GM18868 (cell line): ENCODE data around the gene ZMIZ1.
A peak's percentile ranks its signal among the peaks of the same experiment; 100 is the strongest.

Source experiments
- ATAC-seq: cut with Tn5 transposase; IDR thresholded peaks from one replicate; pipeline ENCODE4 v1.9.1; 2021; ENCODE audit warnings: mild to moderate bottlenecking, moderate library complexity; ENCODE audit not compliant: unreplicated experiment

Gene ZMIZ1

DNA sequence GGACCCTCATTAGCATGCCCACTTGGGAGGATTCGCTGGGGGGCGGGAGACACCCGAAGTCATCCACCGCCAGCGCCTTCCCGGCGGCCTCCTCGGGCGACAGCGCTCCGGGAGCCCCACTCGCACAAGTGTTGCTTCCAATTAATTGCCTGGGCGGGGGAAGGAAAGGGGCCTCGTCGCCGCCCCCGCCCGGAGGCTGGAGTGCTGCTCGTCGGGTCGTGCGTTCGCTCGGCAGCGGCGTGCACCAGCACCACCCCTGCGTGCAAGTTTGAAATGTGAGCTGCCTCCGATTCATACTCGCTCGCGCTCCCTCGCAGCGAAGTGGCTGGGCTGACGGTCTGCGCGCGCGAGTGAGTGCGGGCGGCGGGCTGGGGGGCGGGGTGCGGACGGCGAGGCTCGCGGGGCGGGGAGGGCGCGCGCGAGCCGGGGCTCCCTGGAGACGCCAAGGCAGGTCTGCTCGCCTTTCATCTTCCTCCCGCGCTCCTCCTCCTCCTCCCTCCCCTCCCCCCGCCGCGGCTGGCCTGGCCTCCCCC, 173.9 kb downstream of the ZMIZ1 start:
- ATAC-seq = peak; percentile 24

DNA sequence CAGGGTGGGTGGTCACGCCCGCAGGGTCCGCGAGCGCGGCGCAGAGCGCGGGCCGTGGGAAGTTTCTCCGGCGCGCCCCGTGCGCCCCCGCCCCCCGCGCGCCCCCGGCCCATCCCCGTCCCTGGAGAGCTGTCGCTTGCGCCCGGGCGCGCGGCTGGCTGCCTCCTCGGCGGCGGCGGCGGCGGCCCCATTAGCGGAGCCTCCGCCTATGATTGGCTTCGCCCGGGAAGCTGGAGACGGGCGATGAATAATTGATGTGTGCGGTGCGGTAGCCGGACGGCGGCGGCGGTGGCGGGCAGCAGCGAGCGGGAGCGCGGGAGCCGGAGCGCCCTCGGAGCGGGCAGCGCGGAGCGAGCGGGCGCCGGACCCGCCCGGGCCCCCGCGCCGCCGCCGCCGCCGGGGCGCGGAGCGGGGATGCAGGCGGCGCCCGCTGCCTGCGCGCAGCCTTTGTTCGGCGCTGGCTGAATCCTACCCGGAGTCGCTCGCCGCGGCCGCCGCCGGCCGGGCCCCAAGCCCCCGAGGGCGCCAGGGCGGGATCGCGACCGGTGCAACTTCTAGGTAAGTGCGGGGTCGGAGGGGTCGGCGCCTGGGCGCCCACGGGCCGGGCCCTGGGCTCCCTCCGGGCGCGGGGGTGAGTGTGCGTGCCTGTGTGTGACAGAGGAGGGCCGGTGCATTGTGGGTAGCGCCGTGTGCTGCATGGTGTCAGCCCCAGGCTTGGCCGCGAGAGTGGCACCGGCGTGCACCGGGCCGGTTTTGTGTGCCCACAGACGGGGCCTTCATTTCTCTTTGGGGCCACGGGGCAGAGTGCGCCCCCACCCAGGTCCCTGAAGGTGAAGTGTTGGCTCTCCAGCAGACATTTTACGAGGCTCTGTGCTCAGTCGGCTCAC, 174.7 kb downstream of the ZMIZ1 start:
- peak; percentile 49 for ATAC-seq

DNA sequence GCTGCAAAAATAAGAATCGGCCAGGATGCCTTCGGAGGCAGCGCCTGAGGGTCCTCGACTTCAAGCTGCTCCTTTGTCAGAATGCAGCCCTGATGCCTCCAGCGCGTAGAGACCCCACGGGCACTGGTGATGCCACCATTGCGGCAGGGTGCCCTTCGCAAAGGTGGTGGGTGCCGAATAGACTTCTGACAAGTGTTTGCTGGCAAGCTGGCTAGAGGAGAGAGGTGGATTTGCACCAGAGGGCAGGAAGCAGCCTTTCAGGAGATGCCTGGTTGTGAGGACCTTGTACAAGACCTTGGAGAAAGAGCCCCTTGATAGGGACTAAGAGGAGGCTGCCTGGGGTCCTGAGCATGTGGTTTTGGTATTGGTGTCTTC, 175.3 kb downstream of the ZMIZ1 start:
- no peak for ATAC-seq

DNA sequence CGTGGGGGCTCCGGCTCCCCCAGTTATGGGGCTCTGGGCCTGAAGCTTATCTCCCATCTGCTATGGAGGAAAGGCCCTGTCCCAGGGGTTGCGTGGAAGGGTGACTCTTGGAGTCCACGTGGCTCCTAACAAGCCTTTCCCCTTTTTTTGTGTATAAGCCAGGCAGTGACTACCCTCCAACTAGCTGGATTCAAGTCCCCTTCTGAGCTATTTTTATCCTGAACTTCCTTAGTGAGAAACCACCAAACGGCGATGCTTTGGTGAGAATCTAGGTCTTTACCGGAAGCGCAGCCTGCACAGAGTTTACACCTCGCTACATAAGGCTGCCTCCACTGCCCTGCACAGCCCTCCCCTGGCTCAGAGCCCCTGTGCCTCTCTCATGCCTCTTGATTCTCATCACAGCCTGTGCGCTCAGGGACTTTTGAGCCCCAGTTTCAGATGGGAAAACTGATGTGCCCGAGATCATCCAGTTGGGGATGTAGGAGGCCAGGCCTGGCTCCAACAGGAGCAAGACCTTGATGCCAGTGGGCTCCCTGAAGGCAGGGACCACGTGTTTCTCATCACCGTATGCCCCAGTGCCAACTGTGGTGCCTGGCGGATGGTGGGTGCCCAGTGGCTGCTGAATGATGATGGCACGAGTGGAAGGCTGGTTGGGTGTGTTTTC, 176.2 kb downstream of the ZMIZ1 start:
- ATAC-seq = peak; percentile 25

DNA sequence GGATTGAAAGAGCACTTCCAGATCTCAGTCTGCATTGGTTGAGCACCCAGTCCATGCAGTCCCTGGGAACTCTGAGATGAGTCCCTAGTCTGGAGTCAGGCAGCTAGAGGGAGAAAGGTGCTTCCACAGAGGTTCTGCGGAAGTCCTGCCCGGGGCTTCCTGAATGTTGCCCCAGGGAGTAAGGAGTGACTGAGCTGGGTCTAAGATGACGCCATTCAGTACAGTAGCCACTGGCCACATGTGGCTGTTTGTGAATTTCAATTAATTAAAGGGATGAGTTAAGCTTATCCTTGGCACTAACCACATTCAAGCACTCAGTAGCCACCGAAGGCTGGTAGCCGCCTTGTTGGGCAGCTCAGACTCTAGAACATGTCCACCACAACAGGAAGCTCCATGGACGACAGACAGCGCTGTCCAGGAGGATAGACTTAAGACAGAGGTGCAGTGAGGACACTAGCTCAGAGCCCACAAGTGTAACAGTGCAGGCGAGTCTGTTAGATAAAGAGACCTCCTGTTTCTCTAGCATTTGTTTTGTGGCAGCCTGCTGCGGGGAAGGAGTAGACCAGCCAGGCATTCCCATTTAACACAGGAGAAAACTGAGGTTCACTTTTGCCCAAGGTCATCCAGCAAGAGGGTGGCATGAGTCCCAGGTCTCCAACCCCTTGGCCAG, 176.9 kb downstream of the ZMIZ1 start:
- no peak for ATAC-seq

DNA sequence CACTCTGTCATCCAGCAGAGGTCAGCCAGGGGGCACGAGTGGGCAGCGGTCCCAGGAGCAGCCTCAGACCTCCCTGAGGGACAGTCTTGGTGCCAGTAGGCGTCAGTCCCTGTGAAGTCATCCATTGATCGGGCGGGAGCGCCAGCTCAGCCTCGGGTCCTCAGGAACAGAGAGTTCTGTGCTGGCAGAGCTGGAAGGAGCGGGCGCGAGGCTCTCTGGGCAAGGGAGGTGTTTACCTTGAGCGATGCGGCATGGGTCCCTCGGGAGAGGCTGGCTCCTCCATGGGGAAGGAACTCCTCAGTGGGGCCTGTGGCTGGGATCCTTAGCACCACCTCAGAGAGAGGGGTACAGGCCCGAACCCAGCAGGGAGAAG, 177.4 kb downstream of the ZMIZ1 start:
- ATAC-seq = no peak

DNA sequence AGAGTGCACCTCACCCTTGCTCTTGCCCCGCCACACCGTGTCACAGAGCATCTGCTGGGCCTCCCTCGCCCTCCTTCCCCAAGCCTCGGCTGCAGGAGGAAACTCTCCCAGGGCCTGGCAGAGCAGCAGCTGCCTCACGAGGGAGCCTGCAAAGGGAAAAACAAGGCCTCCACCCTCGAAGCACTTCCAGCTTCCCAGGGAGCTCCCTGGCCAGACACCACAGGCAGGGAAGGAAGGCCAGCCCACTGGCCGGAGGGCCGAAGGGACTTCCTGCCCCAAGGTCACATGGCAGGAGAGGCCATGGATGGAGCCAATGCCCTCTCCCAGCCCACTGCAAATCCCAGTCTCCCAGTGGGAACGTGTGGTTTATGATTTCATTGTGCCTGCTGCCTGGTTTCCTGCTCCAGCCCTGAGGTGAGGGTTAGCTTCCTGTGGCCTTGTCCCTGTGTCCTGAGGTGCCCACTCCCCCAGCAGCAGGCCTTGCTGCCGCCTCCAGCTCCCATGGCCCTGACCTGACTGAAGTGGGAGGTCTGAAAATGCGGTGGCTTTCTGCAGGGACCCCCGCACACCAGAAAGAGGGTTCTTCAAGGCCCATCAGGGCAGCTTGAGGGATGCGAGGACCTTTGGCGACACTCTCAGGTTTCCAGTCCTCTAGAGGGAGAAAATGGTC, 178.0 kb downstream of the ZMIZ1 start:
- no peak for ATAC-seq

DNA sequence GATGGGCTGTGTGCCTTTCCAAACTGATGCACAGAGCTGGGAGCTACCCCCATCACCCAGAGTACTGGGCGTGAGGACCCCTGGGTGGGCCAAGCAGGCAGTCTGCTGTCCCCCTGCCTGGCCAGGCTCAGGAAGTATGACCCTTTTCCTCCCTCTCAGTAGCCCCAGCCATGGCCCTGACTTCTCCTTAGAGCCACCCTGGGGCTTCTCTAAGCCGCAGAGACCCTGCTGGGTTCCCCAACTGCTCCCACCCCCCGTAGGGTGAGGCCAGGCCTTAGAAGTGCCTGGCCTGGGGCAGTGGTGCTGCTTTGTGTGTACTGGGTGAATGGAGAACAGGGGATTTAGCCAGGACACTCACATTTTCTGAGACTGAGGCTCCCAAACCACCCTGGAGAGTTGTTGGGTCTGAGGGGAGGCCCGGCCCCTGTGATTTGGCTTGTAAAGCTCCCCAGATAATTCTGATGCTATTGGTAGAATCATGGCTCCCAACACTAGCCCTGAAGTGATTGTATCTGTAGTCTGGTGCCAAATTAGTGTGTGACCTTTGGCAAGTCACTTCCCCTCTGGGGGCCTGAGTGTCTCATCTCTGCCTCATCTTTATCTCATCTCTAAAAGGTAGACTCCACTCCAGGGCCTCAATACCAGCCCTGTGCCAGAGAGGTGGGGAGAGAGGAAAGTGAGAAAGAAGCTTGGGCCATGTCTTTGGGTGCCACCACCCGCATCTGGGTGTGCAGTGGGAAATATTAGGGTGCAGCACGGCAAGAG, 178.8 kb downstream of the ZMIZ1 start:
- no peak for ATAC-seq

DNA sequence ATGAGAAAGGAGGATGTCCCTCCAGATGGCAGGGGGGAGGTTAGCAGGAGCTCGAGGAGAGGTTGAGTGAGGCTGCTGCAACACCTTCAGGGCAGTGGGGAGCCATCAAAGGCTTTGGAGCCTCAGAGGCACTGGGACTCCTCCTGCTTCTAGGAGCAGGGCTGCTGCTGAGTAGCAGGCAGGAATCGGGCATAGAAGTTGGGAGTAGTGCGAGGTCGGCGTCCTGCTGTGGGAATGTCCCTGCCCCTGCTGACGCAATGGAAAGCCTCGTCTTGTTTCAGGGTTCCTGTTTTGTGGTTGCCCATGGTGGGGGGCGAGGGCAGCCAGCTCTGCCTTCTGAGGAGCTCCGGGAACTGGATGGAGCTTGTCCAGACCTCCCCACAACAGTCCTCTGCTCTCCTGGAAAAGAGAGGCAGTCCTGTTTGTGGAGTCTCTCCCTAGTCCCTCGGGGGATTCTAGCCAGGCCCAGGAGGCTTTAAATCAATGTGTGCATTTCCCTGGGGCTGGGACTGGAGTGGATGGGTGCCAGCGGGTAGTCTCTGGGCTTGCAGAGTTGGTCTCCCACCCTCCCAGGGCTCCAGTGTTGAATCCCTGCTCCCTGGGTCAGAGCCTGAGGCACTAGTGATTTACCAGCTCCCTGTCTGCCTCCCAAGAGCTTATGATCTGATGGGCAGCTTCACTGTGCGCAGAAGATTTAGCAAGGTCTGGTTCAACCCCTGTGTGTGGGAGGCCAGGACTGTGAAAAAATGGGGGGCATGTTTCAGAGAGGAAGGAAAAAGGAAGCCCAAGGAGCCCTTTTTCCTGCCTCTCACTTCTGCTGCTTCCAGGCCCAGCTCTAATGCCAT, 179.8 kb downstream of the ZMIZ1 start:
- ATAC-seq = no peak

DNA sequence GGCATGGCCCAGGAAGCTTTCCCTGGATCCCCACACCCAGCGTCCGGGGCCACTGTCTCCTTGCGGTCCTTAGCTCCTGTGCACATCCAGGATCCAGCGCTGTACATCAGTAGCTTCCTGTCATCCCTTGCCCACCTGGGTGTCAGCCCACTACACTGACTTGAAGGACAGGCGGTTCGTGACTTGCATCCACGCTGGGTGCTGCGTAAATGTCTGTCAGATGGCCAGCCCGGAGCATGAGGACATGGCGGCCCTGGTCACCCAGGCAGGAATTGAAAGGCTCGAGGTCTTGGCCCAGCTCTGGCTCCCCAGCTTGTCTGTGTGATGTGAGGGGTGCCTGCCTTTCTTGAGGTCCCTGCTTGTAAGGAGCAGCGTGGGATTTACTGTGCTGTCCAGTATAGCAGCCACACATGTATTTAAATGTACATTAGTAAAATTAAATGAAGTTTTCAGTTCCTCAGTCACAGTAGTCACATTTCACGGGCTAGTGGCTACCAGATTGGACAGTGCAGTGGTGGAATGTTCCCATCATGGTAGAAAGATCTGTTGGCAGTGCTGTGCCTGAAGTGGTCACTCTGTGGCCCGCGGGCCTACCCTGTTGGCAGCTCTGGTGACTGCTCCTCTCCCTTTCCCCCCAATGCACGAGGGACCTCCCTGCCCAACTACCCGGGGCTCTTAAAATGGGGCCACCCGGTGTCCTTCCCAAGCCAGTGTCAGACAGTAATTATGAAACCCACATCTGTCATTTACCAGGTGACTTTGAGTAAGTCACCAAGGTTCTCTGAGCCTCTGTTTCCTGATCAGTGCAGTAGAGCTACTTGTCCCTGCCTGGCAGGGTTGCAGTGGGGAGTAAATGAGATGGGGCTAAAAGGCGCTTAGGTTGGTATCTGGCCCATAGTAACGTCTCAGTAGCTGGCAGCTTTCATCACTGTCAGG, 180.7 kb downstream of the ZMIZ1 start:
- ATAC-seq = peak; percentile 61

DNA sequence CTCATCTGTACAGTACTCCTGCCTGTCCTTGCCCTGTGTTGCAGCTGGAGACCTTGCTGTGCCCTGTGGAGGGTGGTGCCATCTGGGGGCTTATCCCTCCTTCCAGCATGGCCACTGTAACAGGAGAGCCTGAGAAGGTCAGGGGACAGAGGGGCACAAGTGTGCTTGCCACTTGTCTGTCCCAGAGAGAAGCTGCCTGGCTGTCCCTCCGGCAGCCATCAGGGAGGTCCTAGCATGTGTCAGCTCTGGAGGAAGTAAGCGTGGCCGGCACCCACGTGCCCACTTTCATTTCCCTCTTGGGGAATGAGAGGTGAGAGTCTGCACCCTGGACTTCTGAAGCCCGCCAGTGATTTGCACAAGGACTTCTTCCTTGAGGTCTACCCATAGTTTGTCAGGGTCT, 181.5 kb downstream of the ZMIZ1 start:
- peak; percentile 21 for ATAC-seq

DNA sequence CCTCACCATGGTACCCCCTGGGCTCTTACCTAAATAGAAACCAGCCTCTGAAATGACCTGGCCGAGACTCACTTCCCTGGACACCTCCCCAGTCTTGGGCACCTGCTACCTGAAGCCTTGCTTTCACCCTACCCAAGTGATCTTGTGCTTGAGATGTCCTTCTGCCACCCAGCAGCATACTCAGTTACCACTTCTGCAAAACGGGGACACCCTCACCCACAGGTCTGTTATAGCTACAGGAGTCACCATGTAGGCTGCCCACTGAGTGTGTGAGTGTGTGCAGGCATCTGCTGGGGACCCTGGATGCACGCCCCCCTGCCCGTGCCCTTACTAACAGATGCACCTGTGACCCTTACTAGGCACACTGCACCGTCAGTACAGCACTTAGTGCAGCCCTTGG, 183.7 kb downstream of the ZMIZ1 start:
- ATAC-seq = no peak

DNA sequence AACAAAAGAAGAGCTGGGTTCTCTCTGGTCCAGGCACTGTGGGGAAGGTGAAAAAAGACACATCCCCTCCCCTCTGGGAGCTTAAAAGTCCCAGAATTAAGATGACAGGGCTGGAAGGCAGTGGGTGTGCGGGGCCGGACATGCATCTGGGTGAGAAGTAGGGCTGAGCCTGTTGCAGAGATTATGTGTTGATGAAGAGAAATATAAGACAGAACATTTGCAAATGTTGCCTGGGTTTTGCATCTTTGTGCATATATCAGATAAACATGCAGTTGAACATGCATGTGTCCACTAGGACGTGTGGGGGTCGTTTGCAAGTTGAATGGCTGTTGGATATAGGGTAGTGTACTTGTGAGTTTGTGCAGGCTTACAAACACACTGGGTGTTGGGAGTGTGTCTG, 184.2 kb downstream of the ZMIZ1 start:
- ATAC-seq = no peak

DNA sequence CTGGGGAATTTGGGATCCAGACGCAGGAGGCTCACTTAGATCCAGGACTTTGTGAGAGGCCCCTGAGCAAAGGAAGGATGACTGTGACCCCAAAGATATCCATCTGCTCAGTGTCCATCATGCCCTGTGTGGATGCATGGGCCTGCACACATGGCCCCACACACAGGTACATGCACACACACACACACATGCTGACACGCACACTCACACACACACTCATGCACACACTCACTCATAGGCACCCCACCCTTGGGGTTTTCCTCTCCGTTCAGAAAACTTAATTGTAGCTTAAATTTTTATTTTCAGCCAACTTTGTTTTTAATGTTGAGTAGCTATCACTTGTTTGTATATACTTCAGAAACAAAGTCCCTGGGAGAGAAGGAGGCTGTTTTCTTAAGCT, 184.9 kb downstream of the ZMIZ1 start:
- ATAC-seq = no peak

DNA sequence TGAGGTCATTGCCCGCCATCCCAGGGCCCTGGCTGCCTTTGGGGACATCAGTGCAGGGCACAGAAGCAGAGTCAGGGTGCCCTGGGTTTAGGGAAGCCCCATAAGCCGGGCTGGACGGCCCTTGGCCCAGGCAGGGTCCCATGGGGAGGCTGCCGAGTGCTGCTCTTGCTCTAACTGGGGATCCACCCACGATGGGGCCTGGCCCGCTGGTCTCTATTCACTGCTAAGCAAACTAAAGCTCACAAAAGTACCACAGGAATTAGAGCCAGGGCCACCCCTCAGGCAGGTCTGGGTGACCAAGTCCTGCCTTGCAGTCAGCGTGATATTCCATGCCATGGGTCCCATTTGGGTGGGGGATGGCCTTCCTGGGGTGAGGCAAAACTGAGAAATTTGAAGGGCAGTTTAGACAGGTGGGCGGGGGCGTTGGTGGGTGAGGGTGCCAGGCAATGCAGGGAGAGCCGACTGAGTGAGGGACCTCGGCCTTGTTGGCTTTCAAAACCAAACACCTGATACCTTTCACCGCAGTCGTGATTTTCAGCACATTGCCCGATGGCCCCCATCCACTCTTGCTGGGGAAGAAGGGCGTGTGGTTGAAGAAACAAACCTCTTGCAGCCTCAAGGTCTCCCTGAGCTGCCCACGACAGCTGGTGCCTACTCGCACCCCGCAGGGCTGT, 185.7 kb downstream of the ZMIZ1 start:
- peak; percentile 17 for ATAC-seq

DNA sequence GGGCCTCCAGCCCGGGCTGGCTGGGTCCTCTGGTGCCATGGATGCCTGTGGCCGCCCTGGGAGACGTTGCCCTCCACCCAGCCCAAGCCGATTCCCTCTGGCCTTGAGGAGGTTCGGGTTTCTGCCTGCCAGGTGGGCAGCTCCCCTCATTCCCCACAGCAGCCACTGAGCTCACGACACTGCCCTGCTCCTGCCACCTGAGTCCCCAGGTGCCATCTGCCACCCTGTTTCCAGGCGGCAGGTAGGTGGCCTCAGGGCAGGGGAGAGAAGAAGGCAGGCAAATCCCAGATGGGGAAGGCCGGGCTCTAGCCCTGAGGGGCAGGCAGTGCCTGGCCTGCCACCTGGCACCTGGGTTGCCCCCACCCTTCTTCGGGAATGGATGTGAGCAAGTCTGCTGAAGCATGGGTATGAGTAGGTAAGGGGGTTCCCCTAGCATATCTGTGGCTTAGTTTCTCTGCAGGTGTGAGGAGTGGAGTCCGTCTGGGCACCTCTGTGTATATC, 186.3 kb downstream of the ZMIZ1 start:
- ATAC-seq = peak; percentile 40

DNA sequence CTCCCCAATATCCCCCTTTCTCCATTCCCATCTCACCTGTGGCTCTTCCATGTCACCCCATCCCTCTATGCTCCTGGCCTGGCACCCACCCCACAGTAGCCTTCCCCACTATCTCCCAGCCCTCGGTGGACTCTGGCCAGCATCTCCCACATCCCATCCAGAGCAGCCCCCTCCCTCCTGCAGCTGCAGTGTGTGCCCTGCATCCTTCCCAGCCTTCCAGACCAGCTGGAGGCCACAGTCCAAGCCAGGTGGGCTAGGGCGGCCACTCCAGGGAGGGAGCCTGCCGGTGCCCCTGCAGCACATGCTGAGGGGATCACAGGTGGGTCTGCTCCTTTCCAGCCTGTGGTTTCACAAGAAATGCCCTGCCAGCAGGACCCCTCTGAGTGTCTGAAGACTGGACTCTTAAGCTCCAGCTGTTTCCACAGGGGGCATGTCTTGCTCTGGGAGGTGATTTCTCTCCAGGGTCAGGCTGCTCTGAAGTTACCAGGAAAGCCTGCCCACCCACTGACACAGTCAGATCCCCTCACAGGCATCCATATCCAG, 187.6 kb downstream of the ZMIZ1 start:
- no peak for ATAC-seq
